NB4 (cell line): ENCODE measurements around the gene ZNF319.
A peak's percentile ranks its signal among the peaks of the same experiment; 100 is the strongest.

Experiments used
- DNase-seq: peaks from one replicate; pipeline ENCODE4 v3.0.0; 2010; ENCODE audit warnings: low read depth
- H3K4me3 ChIP-seq: one replicate; pipeline ENCODE4 v1.5.1; 2011; ENCODE audit warnings: mild to moderate bottlenecking, low read depth, low read length, moderate library complexity
- MYC ChIP-seq: IDR thresholded peaks from 2 replicates; pipeline ENCODE4 v1.6.1; 2011; ENCODE audit warnings: low read depth, low read length
- POLR2A ChIP-seq: IDR thresholded peaks from 2 replicates; pipeline ENCODE4 v1.6.1; 2011; ENCODE audit warnings: mild to moderate bottlenecking; ENCODE audit not compliant: insufficient read length; ENCODE audit errors: extremely low read depth
- TF ChIP-seq, protein P1 (sequence below): IDR thresholded peaks from 2 replicates; pipeline ENCODE4 v1.6.1; 2011; ENCODE audit warnings: low read depth, low read length
- TF ChIP-seq, protein P2 (sequence below): IDR thresholded peaks from one replicate; pipeline ENCODE4 v1.5.1; 2012; ENCODE audit warnings: low read depth, low read length

ZNF319 gene

GRCh38 chr16:58024486-58025350 is 24.2 kb upstream of the ZNF319 start:
- DNase-seq: peak; percentile 37
- H3K4me3 ChIP-seq: peak overlapping the region; percentile 32
- TF ChIP-seq, protein P1, sequence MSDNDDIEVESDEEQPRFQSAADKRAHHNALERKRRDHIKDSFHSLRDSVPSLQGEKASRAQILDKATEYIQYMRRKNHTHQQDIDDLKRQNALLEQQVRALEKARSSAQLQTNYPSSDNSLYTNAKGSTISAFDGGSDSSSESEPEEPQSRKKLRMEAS: no peak
- TF ChIP-seq, protein P2, sequence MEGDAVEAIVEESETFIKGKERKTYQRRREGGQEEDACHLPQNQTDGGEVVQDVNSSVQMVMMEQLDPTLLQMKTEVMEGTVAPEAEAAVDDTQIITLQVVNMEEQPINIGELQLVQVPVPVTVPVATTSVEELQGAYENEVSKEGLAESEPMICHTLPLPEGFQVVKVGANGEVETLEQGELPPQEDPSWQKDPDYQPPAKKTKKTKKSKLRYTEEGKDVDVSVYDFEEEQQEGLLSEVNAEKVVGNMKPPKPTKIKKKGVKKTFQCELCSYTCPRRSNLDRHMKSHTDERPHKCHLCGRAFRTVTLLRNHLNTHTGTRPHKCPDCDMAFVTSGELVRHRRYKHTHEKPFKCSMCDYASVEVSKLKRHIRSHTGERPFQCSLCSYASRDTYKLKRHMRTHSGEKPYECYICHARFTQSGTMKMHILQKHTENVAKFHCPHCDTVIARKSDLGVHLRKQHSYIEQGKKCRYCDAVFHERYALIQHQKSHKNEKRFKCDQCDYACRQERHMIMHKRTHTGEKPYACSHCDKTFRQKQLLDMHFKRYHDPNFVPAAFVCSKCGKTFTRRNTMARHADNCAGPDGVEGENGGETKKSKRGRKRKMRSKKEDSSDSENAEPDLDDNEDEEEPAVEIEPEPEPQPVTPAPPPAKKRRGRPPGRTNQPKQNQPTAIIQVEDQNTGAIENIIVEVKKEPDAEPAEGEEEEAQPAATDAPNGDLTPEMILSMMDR: no peak
- TF ChIP-seq POLR2A (no peak), MYC (no peak)

DNA sequence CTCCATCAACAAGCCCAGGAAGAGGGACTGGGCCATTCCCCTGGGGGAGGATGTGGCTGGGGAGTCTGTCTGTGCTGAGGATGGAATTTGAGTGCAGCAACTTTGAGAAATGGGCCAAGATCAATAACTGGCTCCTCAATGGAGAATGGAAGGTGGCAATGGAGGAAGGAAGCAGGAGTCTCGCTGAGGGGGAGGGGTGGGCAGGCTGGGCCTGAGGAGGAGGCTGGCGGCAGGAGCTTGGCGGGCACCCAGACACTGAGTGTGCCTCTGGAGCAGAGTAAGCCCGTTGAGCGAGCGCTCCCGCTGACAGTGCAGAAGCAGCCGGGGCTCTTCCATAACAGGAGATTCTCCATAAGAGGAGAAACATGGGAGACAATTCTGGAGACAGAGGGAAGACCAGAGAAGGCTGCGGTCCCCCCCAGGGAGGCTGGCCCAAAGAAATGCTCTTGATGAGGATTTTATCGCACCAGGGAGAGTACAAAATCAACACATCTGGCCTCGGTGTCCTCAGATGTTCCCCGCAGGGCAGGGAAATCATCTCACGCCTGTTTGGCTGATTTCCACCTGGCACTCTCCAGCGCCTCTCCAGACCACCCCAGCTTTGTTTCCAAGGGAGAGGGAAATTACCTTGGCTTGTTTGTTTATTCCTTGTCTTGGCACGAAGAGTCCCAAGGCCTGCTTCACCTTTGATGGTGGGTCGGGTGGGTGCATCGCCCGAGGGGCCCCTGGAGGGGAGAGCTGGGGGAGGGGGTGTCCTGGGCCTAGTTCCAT is 22.3 kb upstream of the ZNF319 start:
- no peak for DNase-seq
- no peak overlapping the region for H3K4me3 ChIP-seq
- no peak for TF ChIP-seq POLR2A
- TF ChIP-seq, protein P1: no peak
- TF ChIP-seq, protein P2: no peak
- TF ChIP-seq MYC: no peak

DNA sequence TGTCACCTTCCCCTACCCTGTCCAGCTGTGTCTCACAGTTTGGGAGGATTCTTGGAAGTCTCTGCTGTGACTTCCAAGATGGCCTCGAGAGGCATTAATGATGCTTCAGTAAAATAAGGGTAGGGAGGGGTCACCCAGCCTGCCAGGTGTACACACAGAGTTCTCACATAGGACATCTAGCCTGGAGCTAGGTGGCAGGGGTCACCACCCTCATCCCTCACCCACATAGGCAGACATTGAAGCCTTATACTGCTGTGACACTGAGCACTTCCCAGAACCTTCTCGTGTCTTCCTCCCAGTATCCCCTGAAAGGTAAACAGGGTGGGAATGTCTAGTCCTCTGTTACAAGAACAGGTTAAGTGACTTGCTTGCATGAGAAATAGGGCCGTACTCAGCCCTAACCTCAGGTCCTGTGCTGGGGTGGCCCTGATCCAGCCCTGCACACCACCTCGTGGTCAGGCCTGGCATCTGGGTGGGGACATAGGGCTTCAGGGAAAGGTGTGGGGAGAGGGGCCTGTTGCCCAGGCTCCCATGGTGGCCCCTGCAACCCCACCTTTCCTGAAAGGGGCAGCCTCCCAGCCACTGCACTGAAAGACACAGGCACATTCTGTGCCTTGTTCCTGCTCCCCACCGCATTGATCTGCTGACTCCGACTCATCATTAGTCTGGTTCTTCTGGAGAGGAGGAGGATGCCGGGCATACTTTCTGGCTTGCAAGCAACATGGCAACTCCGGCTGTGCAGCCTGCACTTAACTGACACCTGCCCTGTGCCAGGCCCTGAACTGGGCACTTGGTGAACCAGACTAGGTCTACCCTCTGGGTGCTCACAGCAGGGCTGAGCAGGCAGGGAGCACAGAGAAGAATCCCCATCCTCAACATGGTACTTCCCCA is 21.4 kb upstream of the ZNF319 start:
- TF ChIP-seq, protein P1: no peak
- TF ChIP-seq MYC (no peak), POLR2A (no peak)
- TF ChIP-seq, protein P2: no peak
- H3K4me3 ChIP-seq: no peak overlapping the region
- DNase-seq: no peak

- TF ChIP-seq, protein P1: no peak
- TF ChIP-seq MYC (no peak), POLR2A (no peak)
- TF ChIP-seq, protein P2: peak; percentile 91
- DNase-seq: peak; percentile 59
- no peak overlapping the region for H3K4me3 ChIP-seq
These were observed 20.4 kb upstream of the ZNF319 start for GRCh38 chr16:58020628-58021521.
